Measurements from ENCODE around the gene OPN3.

The OPN3 gene

GRCh38 chr1:241631674-241632073 is 8.5 kb downstream of the OPN3 start:
- TF ChIP-seq CTCF (IDR thresholded peaks at IDR 0.05; ENCODE audit: low read depth, low read length): no peak
- no peak for DNase-seq (ENCODE audit: extremely low read depth, low read depth)

GRCh38 chr1:241630899-241631298 is 9.3 kb downstream of the OPN3 start:
- no peak for DNase-seq (ENCODE audit: extremely low read depth, low read depth)
- TF ChIP-seq CTCF (IDR thresholded peaks at IDR 0.05; ENCODE audit: low read depth, low read length): no peak

- TF ChIP-seq CTCF (IDR thresholded peaks at IDR 0.05; ENCODE audit: low read depth, low read length): no peak
- no peak for DNase-seq (ENCODE audit: extremely low read depth, low read depth)
Measured at GRCh38 chr1:241630476-241630875, 9.7 kb downstream of the OPN3 start.

- no peak for TF ChIP-seq CTCF (IDR thresholded peaks at IDR 0.05; ENCODE audit: low read depth, low read length)
- DNase-seq (ENCODE audit: extremely low read depth, low read depth): no peak
Measured at GRCh38 chr1:241630005-241630404, 10.2 kb downstream of the OPN3 start.

- peak; percentile 65 for TF ChIP-seq CTCF (IDR thresholded peaks at IDR 0.05; ENCODE audit: low read depth, low read length)
- no peak for DNase-seq (ENCODE audit: extremely low read depth, low read depth)
Measured at GRCh38 chr1:241627453-241628259, 12.5 kb downstream of the OPN3 start.

GRCh38 chr1:241624935-241625334 is 15.2 kb downstream of the OPN3 start:
- no peak for TF ChIP-seq CTCF (IDR thresholded peaks at IDR 0.05; ENCODE audit: low read depth, low read length)
- no peak for DNase-seq (ENCODE audit: extremely low read depth, low read depth)

GRCh38 chr1:241622669-241623068 is 17.5 kb downstream of the OPN3 start:
- TF ChIP-seq CTCF (IDR thresholded peaks at IDR 0.05; ENCODE audit: low read depth, low read length): no peak
- no peak for DNase-seq (ENCODE audit: extremely low read depth, low read depth)

Measured in AG09319 (cell line).